Measurements from ENCODE around the gene AP3S1. TPM values are rescaled to one million over a fixed set of nuclear protein-coding genes. Genes with fewer than 3 reads are reported as not detected.
"Not testable (repeated sequence)": the region's sequence is repeated elsewhere in the genome, so short reads cannot be mapped to it uniquely, and the experiment has no call there.

AP3S1 gene
- total RNA-seq, 2 experiments from 2014 or later, result 82.6 to 83.3 TPM

GRCh38 chr5:115813719-115814118, 28.0 kb upstream of the AP3S1 start:
- DNase-seq (peak; percentile 42), ATAC-seq (ENCODE audit: low read depth) (no peak)
- H3K9me3 Mint-ChIP-seq, result no peaks in the 10 kb centered on the region
- POLR2A ChIA-PET, result no interaction called here
- peaks cover 68% of the 10 kb centered on the region for H3K27me3 Mint-ChIP-seq
- H3K4me3 Mint-ChIP-seq, result peak overlapping the region; percentile 26
- peak overlapping the region; percentile 53 for H3K27ac Mint-ChIP-seq
- peaks cover 42% of the 10 kb centered on the region for H3K4me1 Mint-ChIP-seq
- H3K36me3 Mint-ChIP-seq, result no peaks in the 10 kb centered on the region

DNA sequence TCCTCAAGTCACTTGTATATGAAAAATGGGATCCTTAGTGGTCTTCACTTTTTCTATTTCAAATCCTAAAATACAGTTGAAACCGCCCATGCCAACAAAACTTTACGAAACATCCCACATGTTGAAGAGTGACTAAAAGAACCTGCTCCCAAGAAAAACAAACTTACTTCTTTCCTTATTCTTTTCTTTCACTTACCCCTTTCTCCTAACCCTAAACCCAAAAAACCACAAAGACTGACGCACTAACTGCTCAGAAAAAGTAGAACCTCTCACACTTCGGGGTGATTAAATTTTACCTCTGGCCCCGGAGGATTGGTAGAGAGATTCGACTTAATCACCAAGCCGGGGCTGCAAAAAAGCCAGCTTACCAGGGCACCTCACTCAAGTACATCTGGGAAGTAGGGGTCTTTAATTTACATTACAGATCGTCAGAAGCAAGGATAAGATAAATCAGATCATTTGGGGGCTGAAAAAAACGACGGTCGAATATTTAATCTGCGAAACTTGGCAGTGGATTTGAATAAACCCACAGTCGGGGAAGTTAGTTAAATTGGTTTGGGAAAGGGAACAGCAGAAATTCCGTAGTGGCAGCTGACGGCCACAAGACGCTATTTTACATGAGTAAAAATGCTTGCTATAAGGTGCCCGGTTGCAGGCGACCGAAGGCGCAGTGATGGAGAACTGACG, 26.6 kb upstream of the AP3S1 start:
- POLR2A ChIA-PET, result no interaction called here

GRCh38 chr5:115815693-115816225, 26.0 kb upstream of the AP3S1 start:
- Mint-ChIP-seq H3K9me3 (no peaks in the 10 kb centered on the region), H3K27ac (no peak overlapping the region), H3K27me3 (peaks cover 83% of the 10 kb centered on the region), H3K4me1 (peaks cover 28% of the 10 kb centered on the region), H3K4me3 (peak overlapping the region; percentile 79), H3K36me3 (no peaks in the 10 kb centered on the region)
- POLR2A ChIA-PET, result interaction anchor here (0.9 kb wide), 1 partner anchor 25 kb away, joined by 3 read pairs; no protein-coding TSS in a partner anchor
- peak; percentile 39 for DNase-seq
- no peak for ATAC-seq (ENCODE audit: low read depth)

More for the DNA sequence above, 26.6 kb upstream of the AP3S1 start:
- Mint-ChIP-seq H3K27me3 (peaks cover 81% of the 10 kb centered on the region), H3K4me1 (peaks cover 28% of the 10 kb centered on the region), H3K4me3 (peak overlapping the region; percentile 54), H3K9me3 (no peaks in the 10 kb centered on the region), H3K36me3 (no peaks in the 10 kb centered on the region), H3K27ac (no peak overlapping the region)
- no peak for DNase-seq
- no peak for ATAC-seq (ENCODE audit: low read depth)

DNA sequence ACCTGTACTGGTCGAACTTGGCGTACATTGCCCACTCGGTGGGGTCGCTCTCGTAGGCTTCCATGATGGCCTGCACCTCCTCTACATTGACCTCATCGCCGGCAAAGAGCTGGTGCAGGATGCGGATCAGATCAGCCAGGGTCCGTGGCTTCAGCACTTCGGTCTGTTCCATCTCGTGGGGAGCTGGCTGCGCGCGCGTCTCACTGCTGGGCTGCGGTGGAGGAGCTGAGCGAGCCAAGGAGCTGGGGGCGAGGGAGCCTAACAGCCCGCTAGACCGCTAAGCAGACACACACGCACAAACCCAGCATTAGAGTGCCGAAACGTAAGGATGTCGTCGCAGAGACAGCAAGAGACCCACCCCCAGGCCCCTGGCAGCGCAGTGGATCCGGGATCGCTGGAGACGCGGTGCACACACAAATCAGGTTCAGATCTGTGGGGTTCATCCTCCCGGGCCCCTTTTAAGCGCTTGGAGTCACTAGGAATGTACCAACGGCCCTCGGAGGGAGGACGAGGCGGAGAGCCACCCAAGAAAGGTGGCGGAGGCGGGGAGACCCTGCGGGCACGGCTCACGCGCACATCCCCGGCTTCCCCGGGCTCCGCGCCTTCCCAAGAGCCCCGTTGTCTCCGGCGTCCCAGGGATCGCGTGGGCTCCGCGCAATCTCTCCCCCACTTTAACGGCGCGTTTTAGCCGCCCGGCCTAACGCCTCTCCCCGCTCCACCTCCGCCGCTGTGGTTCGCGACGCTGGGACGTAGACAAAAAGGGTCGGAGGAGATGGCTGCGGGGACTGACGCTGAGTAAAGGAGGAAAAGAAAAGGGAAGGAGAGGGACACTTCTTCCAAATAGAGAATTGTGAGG, 25.3 kb upstream of the AP3S1 start, which contains the start of gene CDO1:
CDO1 (minus strand) TSS at position 434 of the 856 bp plus-strand sequence; CDS start at position 172, 262 bp downstream.
- ATAC-seq (ENCODE audit: low read depth) (peak; percentile 79), DNase-seq (peak; percentile 59)
- peak within 1 kb of the TSS; percentile 79 for H3K4me3 Mint-ChIP-seq
- POLR2A ChIA-PET, result interaction anchor here (0.9 kb wide), 1 partner anchor 24 kb away, joined by 3 read pairs; no protein-coding TSS in a partner anchor
- peaks cover 26% of the 10 kb centered on the region for H3K4me1 Mint-ChIP-seq
- no peaks in the 10 kb centered on the region for H3K9me3 Mint-ChIP-seq
- no peaks in the 10 kb centered on the region for H3K36me3 Mint-ChIP-seq
- peaks cover 81% of the 10 kb centered on the region for H3K27me3 Mint-ChIP-seq
- no peak within 1 kb of the TSS for H3K27ac Mint-ChIP-seq

DNA sequence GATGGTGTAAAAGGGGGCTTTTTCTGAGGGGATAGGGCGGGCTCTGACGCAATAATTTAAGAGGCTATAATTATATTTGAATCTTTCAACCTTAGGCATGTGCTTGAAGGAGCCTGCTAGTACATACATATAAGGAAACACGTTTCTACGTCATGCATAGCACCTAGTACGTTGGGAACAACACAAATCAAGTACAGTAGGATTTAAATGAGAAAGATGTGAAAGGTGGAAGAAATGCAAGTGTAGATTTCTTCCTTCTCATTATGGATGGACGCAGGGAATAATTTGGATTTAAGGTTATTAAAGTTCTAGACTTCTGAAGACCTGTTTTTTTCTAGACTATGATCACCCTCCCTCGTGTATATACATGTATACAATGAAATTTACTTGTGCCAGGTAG, 24.3 kb upstream of the AP3S1 start:
- Mint-ChIP-seq H3K9me3 (no peaks in the 10 kb centered on the region), H3K27me3 (peaks cover 80% of the 10 kb centered on the region), H3K27ac (no peak overlapping the region), H3K36me3 (no peaks in the 10 kb centered on the region), H3K4me3 (no peak overlapping the region), H3K4me1 (peaks cover 26% of the 10 kb centered on the region)
- no peak for DNase-seq
- POLR2A ChIA-PET, result no interaction called here
- no peak for ATAC-seq (ENCODE audit: low read depth)

DNA sequence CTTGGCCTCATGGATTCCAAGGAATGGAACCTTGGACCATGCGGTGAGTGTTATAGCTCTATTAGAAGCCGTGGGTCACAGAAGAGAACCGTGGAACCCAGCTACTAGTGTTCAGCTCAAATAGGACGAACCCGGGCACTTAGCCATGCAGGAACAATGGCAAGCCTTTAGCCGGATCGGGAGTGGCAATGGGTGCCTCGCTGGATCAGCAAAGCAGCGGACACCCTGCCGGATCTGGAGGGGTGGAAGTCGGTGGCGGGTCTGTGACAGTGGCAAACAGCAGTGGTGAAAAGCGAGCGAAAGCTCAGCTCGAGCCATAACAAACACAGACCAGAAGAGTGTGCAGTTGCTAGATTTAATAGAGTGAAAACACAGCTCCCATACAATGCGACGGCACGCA, 22.9 kb upstream of the AP3S1 start:
- peaks cover 1% of the 10 kb centered on the region for H3K9me3 Mint-ChIP-seq
- peaks cover 72% of the 10 kb centered on the region for H3K27me3 Mint-ChIP-seq
- no peaks in the 10 kb centered on the region for H3K36me3 Mint-ChIP-seq
- no peak for ATAC-seq (ENCODE audit: low read depth)
- POLR2A ChIA-PET, result no interaction called here
- peaks cover 21% of the 10 kb centered on the region for H3K4me1 Mint-ChIP-seq
- H3K27ac Mint-ChIP-seq, result no peak overlapping the region
- no peak for DNase-seq
- no peak overlapping the region for H3K4me3 Mint-ChIP-seq

- ATAC-seq (ENCODE audit: low read depth), result no peak
- H3K9me3 Mint-ChIP-seq, result peaks cover 11% of the 10 kb centered on the region
Observed at GRCh38 chr5:115820846-115821245, 20.9 kb upstream of the AP3S1 start.

GRCh38 chr5:115824983-115825382, 16.8 kb upstream of the AP3S1 start:
- Mint-ChIP-seq H3K9me3 (peaks cover 12% of the 10 kb centered on the region), H3K27me3 (peaks cover 23% of the 10 kb centered on the region), H3K36me3 (peaks cover 13% of the 10 kb centered on the region)
- POLR2A ChIA-PET; H3K27ac Mint-ChIP-seq; H3K4me3 Mint-ChIP-seq; H3K4me1 Mint-ChIP-seq; DNase-seq; ATAC-seq (ENCODE audit: low read depth): not testable (repeated sequence)

More at GRCh38 chr5:115820846-115821245, 20.9 kb upstream of the AP3S1 start:
- Mint-ChIP-seq H3K36me3 (no peaks in the 10 kb centered on the region), H3K4me1 (peaks cover 6% of the 10 kb centered on the region), H3K27ac (no peak overlapping the region), H3K27me3 (peaks cover 59% of the 10 kb centered on the region), H3K4me3 (no peak overlapping the region)
- POLR2A ChIA-PET, result no interaction called here
- no peak for DNase-seq

DNA sequence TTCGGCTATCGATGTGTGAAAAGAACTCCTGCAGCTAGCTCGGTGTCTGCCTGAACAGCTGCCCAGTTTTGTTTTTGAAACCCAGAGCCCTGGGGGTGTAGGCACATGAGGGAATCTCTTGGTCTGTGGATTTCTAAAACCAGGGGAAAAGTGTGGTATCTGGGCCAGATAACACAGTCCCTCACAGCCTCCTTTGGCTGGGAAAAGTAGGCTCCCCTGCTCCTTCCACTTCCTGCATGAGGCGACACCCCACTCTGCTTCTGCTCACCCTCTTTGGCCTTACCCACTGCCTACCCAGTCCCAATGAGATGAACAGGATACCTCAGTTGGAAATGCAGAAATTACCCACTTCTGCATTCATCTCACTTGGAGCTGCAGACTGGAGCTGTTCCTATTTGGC, 15.8 kb upstream of the AP3S1 start:
- Mint-ChIP-seq H3K9me3 (peaks cover 12% of the 10 kb centered on the region), H3K36me3 (peaks cover 13% of the 10 kb centered on the region), H3K27me3 (peaks cover 14% of the 10 kb centered on the region), H3K27ac (no peak overlapping the region), H3K4me3 (no peak overlapping the region), H3K4me1 (no peaks in the 10 kb centered on the region)
- DNase-seq (no peak), ATAC-seq (ENCODE audit: low read depth) (no peak)
- POLR2A ChIA-PET, result no interaction called here

- POLR2A ChIA-PET, result no interaction called here
- Mint-ChIP-seq H3K9me3 (peaks cover 8% of the 10 kb centered on the region), H3K4me3 (no peak overlapping the region), H3K36me3 (peaks cover 26% of the 10 kb centered on the region), H3K4me1 (peaks cover 8% of the 10 kb centered on the region), H3K27ac (no peak overlapping the region), H3K27me3 (peaks cover 4% of the 10 kb centered on the region)
- no peak for ATAC-seq (ENCODE audit: low read depth)
- no peak for DNase-seq
Observed at GRCh38 chr5:115829913-115830312, 11.8 kb upstream of the AP3S1 start.

GRCh38 chr5:115831163-115831768, 10.5 kb upstream of the AP3S1 start:
- Mint-ChIP-seq H3K27ac (no peak overlapping the region), H3K4me1 (peaks cover 8% of the 10 kb centered on the region), H3K9me3 (no peaks in the 10 kb centered on the region), H3K27me3 (no peaks in the 10 kb centered on the region), H3K4me3 (no peak overlapping the region), H3K36me3 (peaks cover 32% of the 10 kb centered on the region)
- ATAC-seq (ENCODE audit: low read depth) (no peak), DNase-seq (no peak)
- POLR2A ChIA-PET, result no interaction called here

DNA sequence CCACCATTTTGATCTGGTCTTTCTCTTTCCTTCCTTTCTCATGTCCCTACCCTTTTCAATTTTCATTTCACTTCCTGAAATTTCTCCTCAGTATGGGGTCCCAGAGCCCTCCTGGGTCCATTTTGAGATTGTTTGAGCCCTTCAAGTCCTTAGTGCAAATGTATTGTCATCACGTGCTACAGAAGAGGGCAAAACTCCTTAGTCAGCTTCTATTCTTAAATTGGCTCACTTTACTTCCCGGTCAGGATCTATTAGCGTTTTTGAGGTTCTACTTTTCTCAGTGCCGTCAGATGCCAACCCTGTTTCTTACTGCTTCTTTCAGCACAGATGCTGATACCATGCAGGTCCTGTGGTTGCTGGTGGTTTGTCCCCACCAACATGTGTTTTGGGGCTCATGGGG, 6.3 kb upstream of the AP3S1 start:
- Mint-ChIP-seq H3K4me1 (peaks cover 27% of the 10 kb centered on the region), H3K27ac (no peak overlapping the region), H3K36me3 (peaks cover 31% of the 10 kb centered on the region), H3K4me3 (no peak overlapping the region), H3K27me3 (no peaks in the 10 kb centered on the region), H3K9me3 (no peaks in the 10 kb centered on the region)
- no peak for DNase-seq
- no peak for ATAC-seq (ENCODE audit: low read depth)
- POLR2A ChIA-PET, result no interaction called here

DNA sequence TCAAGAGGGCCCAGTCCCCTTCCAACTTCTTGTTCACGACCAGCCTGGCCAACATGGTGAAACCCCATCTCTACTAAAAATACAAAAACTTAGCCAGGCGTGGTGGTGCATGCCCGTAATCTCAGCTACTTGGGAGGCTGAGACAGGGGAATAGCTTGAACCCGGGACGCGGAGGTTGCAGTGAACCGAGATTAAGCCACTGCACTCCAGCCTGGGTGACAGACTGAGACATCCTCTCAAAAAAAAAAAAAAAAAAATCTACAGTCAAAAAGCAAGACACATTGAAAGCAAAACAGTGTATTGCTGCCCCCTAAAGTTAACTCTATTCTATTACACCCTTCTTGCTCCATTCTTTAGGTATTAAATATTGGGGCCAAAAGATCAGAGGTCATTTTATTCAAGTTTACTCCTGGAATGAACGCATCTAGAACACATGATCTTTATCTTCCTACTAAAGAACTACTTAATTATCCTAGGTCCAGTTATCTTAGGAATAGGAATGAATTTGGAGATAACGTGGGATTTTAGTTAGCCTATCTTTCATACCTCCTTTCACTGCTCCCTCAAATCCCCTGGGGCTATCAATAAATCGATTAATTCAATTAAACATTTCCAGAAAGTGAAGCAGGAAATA, 2.7 kb upstream of the AP3S1 start:
- POLR2A ChIA-PET, result interaction anchor here (0.7 to 0.8 kb wide), 2 partner anchors 211 to 462 kb away, joined by 3 to 5 read pairs; no protein-coding TSS in a partner anchor
- Mint-ChIP-seq H3K36me3 (peaks cover 25% of the 10 kb centered on the region), H3K4me1 (peaks cover 31% of the 10 kb centered on the region), H3K27me3 (no peaks in the 10 kb centered on the region), H3K9me3 (no peaks in the 10 kb centered on the region), H3K27ac (no peak overlapping the region), H3K4me3 (peak overlapping the region; percentile 96)
- ATAC-seq (ENCODE audit: low read depth) (no peak), DNase-seq (no peak)
